Measurements from ENCODE around the gene TEX28.

TEX28 gene

DNA sequence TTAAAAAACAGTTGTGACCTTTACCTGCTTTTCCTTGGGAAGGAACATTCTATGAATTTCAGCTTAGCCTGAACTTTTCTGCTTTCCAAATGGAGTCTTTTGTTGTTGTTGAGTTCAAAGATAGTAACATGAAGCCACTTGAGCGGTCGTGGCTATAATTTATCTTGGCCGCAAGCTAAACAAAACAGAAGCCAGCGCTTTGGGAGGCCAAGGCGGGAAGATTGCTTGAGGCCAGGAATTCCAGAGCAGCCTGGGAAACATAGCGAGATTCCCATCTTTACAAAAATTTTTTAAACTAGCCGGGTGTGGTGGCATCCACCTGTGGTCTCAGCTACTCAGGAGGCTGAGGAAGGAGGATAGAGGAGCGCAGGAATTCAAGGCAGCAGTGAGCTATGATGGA lies 30.6 kb upstream of the TEX28 start:
- Histone ChIP-seq H3K4me3 (no peak overlapping the region), H3K4me1 (peaks cover 0 to 31% (median 2%) of the 10 kb centered on the region in 4 donors), H3K27me3 (no peaks in the 10 kb centered on the region), H3K36me3 (no peaks in the 10 kb centered on the region), H3K27ac (no peak overlapping the region), H3K9me3 (no peaks in the 10 kb centered on the region)
- TF ChIP-seq, protein P1, sequence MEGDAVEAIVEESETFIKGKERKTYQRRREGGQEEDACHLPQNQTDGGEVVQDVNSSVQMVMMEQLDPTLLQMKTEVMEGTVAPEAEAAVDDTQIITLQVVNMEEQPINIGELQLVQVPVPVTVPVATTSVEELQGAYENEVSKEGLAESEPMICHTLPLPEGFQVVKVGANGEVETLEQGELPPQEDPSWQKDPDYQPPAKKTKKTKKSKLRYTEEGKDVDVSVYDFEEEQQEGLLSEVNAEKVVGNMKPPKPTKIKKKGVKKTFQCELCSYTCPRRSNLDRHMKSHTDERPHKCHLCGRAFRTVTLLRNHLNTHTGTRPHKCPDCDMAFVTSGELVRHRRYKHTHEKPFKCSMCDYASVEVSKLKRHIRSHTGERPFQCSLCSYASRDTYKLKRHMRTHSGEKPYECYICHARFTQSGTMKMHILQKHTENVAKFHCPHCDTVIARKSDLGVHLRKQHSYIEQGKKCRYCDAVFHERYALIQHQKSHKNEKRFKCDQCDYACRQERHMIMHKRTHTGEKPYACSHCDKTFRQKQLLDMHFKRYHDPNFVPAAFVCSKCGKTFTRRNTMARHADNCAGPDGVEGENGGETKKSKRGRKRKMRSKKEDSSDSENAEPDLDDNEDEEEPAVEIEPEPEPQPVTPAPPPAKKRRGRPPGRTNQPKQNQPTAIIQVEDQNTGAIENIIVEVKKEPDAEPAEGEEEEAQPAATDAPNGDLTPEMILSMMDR (IDR thresholded peaks at IDR 0.05): no peak
- no peak for DNase-seq
- intact Hi-C loops (cut with DNase I; ENCODE audit: low total_unique reads): no loop called here

DNA sequence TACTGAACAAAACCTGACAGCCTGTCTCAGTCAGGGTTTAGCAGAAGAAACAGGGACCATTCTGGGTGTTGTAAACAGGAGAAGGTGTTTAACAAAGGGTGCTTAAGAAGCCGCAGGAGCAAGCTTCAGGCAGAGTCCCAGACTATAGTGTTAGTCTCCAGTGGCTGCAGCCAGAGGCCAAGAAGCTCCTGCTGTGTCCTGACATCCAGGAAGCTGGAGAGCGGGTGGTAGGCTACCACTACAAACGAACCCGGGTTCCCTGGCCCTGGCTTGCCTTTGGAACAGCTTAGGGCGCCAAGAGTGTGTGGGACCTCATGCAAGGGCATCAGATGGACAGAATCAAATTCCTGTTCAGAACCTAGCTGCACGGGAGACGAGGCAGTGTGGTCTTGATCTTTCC lies 28.6 kb upstream of the TEX28 start:
- Histone ChIP-seq H3K9me3 (no peaks in the 10 kb centered on the region), H3K27me3 (no peaks in the 10 kb centered on the region), H3K27ac (no peak overlapping the region), H3K4me1 (peaks cover 0 to 31% (median 2%) of the 10 kb centered on the region in 4 donors), H3K36me3 (no peaks in the 10 kb centered on the region), H3K4me3 (no peak overlapping the region)
- intact Hi-C loops (cut with DNase I; ENCODE audit: low total_unique reads): no loop called here
- TF ChIP-seq, protein P1 (IDR thresholded peaks at IDR 0.05): no peak
- no peak for DNase-seq

DNA sequence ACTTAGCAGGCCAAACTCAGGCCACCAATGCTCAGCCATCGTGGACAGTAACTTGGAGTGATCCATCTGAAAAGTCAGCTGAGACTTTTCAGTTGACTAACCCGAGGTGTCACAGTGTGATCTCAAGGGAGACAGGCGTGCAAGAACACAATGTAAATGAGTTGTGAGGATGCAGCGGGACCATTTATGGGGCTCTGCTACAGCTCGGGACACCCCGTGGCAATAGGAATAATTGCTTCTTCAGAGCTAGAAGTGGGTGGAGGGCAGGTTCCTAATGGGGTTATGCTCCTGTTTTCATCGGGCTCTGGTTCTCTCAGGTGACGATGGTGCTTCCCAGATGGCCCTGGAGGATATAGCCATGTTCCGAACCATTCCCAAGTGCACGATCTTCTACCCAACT lies 28.0 kb upstream of the TEX28 start:
- no peaks in the 10 kb centered on the region for H3K27me3 ChIP-seq
- intact Hi-C loops (cut with DNase I; ENCODE audit: low total_unique reads): no loop called here

DNA sequence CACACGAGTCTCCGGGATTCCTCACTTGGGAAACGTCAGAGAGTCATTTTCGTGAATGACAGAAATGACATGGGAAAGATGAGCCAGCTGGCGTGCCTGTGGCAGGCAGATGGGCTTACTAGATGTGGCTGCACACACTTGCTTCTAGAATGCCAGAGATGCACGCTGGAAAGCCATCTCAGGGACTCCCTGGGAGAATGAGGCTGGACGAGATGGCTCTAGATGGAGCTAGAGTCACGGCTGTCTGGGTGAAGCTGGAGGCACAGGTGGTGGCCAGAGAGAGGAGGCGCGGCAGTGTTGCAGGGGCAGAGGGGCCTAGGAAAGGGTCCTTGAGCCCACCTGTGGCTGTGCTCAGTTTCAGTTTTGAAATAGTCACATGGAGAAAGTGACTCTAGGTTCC lies 26.7 kb upstream of the TEX28 start:
- TF ChIP-seq, protein P1 (IDR thresholded peaks at IDR 0.05): no peak
- Histone ChIP-seq H3K9me3 (no peaks in the 10 kb centered on the region), H3K36me3 (no peaks in the 10 kb centered on the region), H3K4me3 (no peak overlapping the region), H3K27ac (no peak overlapping the region), H3K4me1 (peaks cover 0 to 16% (median 0%) of the 10 kb centered on the region in 4 donors), H3K27me3 (no peaks in the 10 kb centered on the region)
- intact Hi-C loops (cut with DNase I; ENCODE audit: low total_unique reads): no loop called here
- DNase-seq: no peak

More for the DNA sequence above, 28.0 kb upstream of the TEX28 start:
- Histone ChIP-seq H3K36me3 (no peaks in the 10 kb centered on the region), H3K9me3 (no peaks in the 10 kb centered on the region), H3K4me3 (no peak overlapping the region), H3K27ac (no peak overlapping the region), H3K4me1 (peaks cover 0 to 29% (median 2%) of the 10 kb centered on the region in 4 donors)
- TF ChIP-seq, protein P1 (IDR thresholded peaks at IDR 0.05): no peak
- no peak for DNase-seq

DNA sequence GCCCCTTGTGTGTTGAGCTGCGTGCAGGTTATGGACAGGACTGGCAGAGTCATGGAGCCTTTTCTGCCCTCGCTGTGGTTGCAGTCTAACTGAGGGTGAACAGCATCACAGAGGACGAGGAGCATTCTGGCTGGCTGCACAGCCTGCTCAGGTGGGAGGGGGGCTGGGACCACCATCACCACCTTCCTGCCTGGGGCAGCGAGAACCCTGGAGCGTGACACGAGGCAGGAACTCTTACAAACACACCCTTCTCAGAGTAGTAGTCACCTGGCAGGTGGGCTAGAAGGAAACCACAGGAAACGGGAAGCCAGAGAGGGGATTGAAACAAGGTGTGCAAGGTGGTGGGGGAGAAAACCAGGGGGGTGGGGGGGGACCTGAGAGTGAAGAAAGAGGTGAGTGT lies 26.2 kb upstream of the TEX28 start:
- Histone ChIP-seq H3K27me3 (no peaks in the 10 kb centered on the region), H3K9me3 (no peaks in the 10 kb centered on the region), H3K4me3 (no peak overlapping the region), H3K36me3 (no peaks in the 10 kb centered on the region), H3K27ac (no peak overlapping the region), H3K4me1 (peaks cover 0 to 13% (median 0%) of the 10 kb centered on the region in 4 donors)
- TF ChIP-seq, protein P1 (IDR thresholded peaks at IDR 0.05): no peak
- no peak for DNase-seq
- intact Hi-C loops (cut with DNase I; ENCODE audit: low total_unique reads): no loop called here

DNA sequence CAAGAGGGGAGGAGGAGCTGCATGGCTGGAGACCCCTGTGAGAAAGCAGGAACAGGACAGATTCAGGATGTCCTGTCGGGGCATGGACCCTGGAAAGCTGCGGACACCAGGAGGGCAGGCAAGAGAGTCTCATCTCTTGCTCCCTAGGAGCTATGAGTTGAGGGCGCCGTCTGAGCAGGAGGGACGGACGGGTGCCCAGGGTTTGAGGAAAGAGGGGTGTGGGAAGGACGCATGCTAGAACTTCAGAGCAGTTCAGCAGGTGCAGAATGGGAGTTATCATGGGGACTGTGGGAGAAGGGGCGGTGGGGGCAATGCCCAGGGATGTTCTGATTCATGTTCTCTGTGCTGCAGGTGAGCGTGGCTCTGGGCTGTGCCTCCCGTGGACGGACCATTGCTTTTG lies 25.5 kb upstream of the TEX28 start:
- H3K9me3 ChIP-seq: no peaks in the 10 kb centered on the region
- peaks cover 0 to 6% (median 0%) of the 10 kb centered on the region in 4 donors for H3K4me1 ChIP-seq
- intact Hi-C loops (cut with DNase I; ENCODE audit: low total_unique reads): no loop called here
- no peak for DNase-seq
- no peak overlapping the region for H3K27ac ChIP-seq
- no peak overlapping the region for H3K4me3 ChIP-seq
- H3K36me3 ChIP-seq: no peaks in the 10 kb centered on the region
- H3K27me3 ChIP-seq: no peaks in the 10 kb centered on the region
- TF ChIP-seq, protein P1 (IDR thresholded peaks at IDR 0.05): no peak

Measured in tibial artery (tissue), 4 donors.